WTC11 (cell line): ENCODE results near the gene CPNE8. TPM values are rescaled to one million over a fixed set of nuclear protein-coding genes. Genes with fewer than 3 reads are reported as not detected.

Experiments
- ATAC-seq: fragments of 200-7000 bp; cut with Tn5 transposase; 2 replicates; pipeline ENCODE4 v1.10.0; 2021; ENCODE audit warnings: mild to moderate bottlenecking, moderate library complexity
- CTCF ChIA-PET: fragments of 300-600 bp; sonication (Branson Sonifier 250); formaldehyde crosslinking; loops from one replicate; lab custom pipeline; 2021; ENCODE audit warnings: antibody characterized with exemption; lab: Charles Lee
- POLR2A ChIA-PET: fragments of 350-600 bp; sonication (Branson Sonifier 250); formaldehyde crosslinking; loops from one replicate; lab custom pipeline; 2021; ENCODE audit warnings: antibody characterized with exemption; lab: Charles Lee
- DNase-seq: peaks from one replicate; pipeline ENCODE4 v3.0.0; 2021; ENCODE audit warnings: low spot score
- H3K27ac Mint-ChIP-seq: 2 replicates; pipeline ENCODE4 v1.8.0; 2021; ENCODE audit warnings: mixed read lengths
- H3K27me3 Mint-ChIP-seq: 2 replicates; pipeline ENCODE4 v1.8.0; 2021; ENCODE audit warnings: low read depth, mild to moderate bottlenecking, moderate library complexity, mixed read lengths
- H3K36me3 Mint-ChIP-seq: 2 replicates; pipeline ENCODE4 v1.8.0; 2021; ENCODE audit warnings: mixed read lengths
- H3K4me1 Mint-ChIP-seq: 2 replicates; pipeline ENCODE4 v1.8.0; 2022; ENCODE audit warnings: mixed read lengths
- H3K4me3 Mint-ChIP-seq: 2 replicates; pipeline ENCODE4 v1.8.0; 2021; ENCODE audit warnings: mild to moderate bottlenecking, moderate library complexity, mixed read lengths
- H3K9me3 Mint-ChIP-seq: 2 replicates; pipeline ENCODE4 v1.8.0; 2021; ENCODE audit warnings: mixed read lengths
- AFF4 ChIP-seq: sonication (generic); formaldehyde crosslinking; IDR thresholded peaks from 2 replicates; pipeline ENCODE4 v1.8.1; 2023; ENCODE audit warnings: mild to moderate bottlenecking, missing genetic modification reagents, borderline replicate concordance
- CTCF ChIP-seq: fragments of 200-600 bp; IDR thresholded peaks from 2 replicates; pipeline ENCODE4 v1.8.0; 2022; ENCODE audit warnings: antibody characterized with exemption
- E2F5 ChIP-seq: sonication (generic); formaldehyde crosslinking; IDR thresholded peaks from 2 replicates; pipeline ENCODE4 v1.8.1; 2022; ENCODE audit warnings: mild to moderate bottlenecking, moderate library complexity, missing genetic modification reagents
- EMX1 ChIP-seq: fragments of 250-450 bp; sonication (Bioruptor Pico); IDR thresholded peaks from 2 replicates; pipeline ENCODE4 v1.8.0; 2021; ENCODE audit warnings: mild to moderate bottlenecking
- ESRRA ChIP-seq: sonication (generic); formaldehyde crosslinking; IDR thresholded peaks from 2 replicates; pipeline ENCODE4 v1.8.1; 2022; ENCODE audit warnings: mild to moderate bottlenecking, missing genetic modification reagents, borderline replicate concordance
- FOXP4 ChIP-seq: sonication (generic); formaldehyde crosslinking; IDR thresholded peaks from 2 replicates; pipeline ENCODE4 v1.8.0; 2022; ENCODE audit warnings: mild to moderate bottlenecking, missing genetic modification reagents
- IRF1 ChIP-seq: sonication (generic); formaldehyde crosslinking; IDR thresholded peaks from 2 replicates; pipeline ENCODE4 v1.8.0; 2023; ENCODE audit warnings: missing genetic modification reagents
- MAX ChIP-seq: sonication (generic); formaldehyde crosslinking; IDR thresholded peaks from 2 replicates; pipeline ENCODE4 v1.8.0; 2022; ENCODE audit warnings: mild to moderate bottlenecking, missing genetic modification reagents
- MLX ChIP-seq: sonication (generic); formaldehyde crosslinking; IDR thresholded peaks from 2 replicates; pipeline ENCODE4 v1.8.1; 2023; ENCODE audit warnings: mild to moderate bottlenecking, missing genetic modification reagents, moderate library complexity
- NFATC4 ChIP-seq: fragments of 250-450 bp; sonication (Bioruptor Pico); IDR thresholded peaks from 2 replicates; pipeline ENCODE4 v1.9.0; 2021; ENCODE audit warnings: mild to moderate bottlenecking
- NFE2L1 ChIP-seq: sonication (generic); formaldehyde crosslinking; IDR thresholded peaks from 2 replicates; pipeline ENCODE4 v1.8.1; 2023; ENCODE audit warnings: missing genetic modification reagents
- OVOL2 ChIP-seq: fragments of 250-450 bp; sonication (Bioruptor Pico); IDR thresholded peaks from 2 replicates; pipeline ENCODE4 v1.9.0; 2021; ENCODE audit warnings: mild to moderate bottlenecking, borderline replicate concordance
- SMAD3 ChIP-seq: sonication (generic); formaldehyde crosslinking; IDR thresholded peaks from 2 replicates; pipeline ENCODE4 v1.8.0; 2022; ENCODE audit warnings: missing genetic modification reagents, mild to moderate bottlenecking, borderline replicate concordance
- SOX15 ChIP-seq: fragments of 250-450 bp; sonication (Bioruptor Pico); IDR thresholded peaks from 2 replicates; pipeline ENCODE4 v1.9.0; 2021; ENCODE audit warnings: mild to moderate bottlenecking
- SP1 ChIP-seq: sonication (generic); formaldehyde crosslinking; conservative IDR thresholded peaks from 2 replicates; pipeline ENCODE4 v1.8.1; 2022; ENCODE audit warnings: missing genetic modification reagents
- ZBTB21 ChIP-seq: sonication (generic); formaldehyde crosslinking; IDR thresholded peaks from 2 replicates; pipeline ENCODE4 v1.8.1; 2023; ENCODE audit warnings: mild to moderate bottlenecking, missing genetic modification reagents, borderline replicate concordance
- ZNF121 ChIP-seq: sonication (generic); formaldehyde crosslinking; IDR thresholded peaks from 2 replicates; pipeline ENCODE4 v1.8.0; 2023; ENCODE audit warnings: missing genetic modification reagents
- ZNF396 ChIP-seq: fragments of 250-450 bp; sonication (Bioruptor Pico); IDR thresholded peaks from 2 replicates; pipeline ENCODE4 v1.8.0; 2021; ENCODE audit warnings: mild to moderate bottlenecking, moderate library complexity, borderline replicate concordance
- ZNF425 ChIP-seq: fragments of 250-450 bp; sonication (Bioruptor Pico); conservative IDR thresholded peaks from 2 replicates; pipeline ENCODE4 v1.9.0; 2021; ENCODE audit warnings: mild to moderate bottlenecking
- total RNA-seq: library from RNA; stranded (reverse); gene quantifications from 3 replicates; pipeline ENCODE4 v1.2.3, GENCODE V29; 2021

CPNE8 gene
- total RNA-seq, 1 experiment from 2014 or later: 8.3 TPM

GRCh38 chr12:38890102-38890855 lies 15.1 kb downstream of the CPNE8 start:
- ATAC-seq: no peak
- H3K4me3 Mint-ChIP-seq: no peak overlapping the region
- CTCF ChIA-PET: interaction anchor here (1.2 kb wide), 1 partner anchor 226 kb away, joined by 3 read pairs; no protein-coding TSS in a partner anchor
- H3K36me3 Mint-ChIP-seq: peaks cover 9% of the 10 kb centered on the region
- POLR2A ChIA-PET: no interaction called here
- DNase-seq: no peak
- peaks cover 25% of the 10 kb centered on the region for H3K9me3 Mint-ChIP-seq
- 0 out of 2 replicates have a peak, but pooled peaks cover 3% of the 10 kb centered on the region for H3K4me1 Mint-ChIP-seq
- no peak overlapping the region for H3K27ac Mint-ChIP-seq
- no peaks in the 10 kb centered on the region for H3K27me3 Mint-ChIP-seq
- TF ChIP-seq SOX15 (CRISPR knock-in tag) (no peak), ZNF121 (CRISPR knock-in tag) (no peak), ZNF396 (no peak), EMX1 (CRISPR knock-in tag) (no peak), IRF1 (CRISPR knock-in tag) (no peak)
- TF ChIP-seq, all 79 proteins: peak for 0

- ATAC-seq: no peak
- Mint-ChIP-seq H3K27ac (no peak overlapping the region), H3K9me3 (peaks cover 25% of the 10 kb centered on the region), H3K27me3 (no peaks in the 10 kb centered on the region), H3K36me3 (peaks cover 9% of the 10 kb centered on the region), H3K4me1 (0 out of 2 replicates have a peak, but pooled peaks cover 3% of the 10 kb centered on the region), H3K4me3 (no peak overlapping the region)
- DNase-seq: no peak
- CTCF ChIA-PET: interaction anchor here (1.2 kb wide), 1 partner anchor 225 kb away, joined by 3 read pairs; no protein-coding TSS in a partner anchor
- POLR2A ChIA-PET: no interaction called here
- no peak for TF ChIP-seq MLX
- TF ChIP-seq ESRRA: no peak
- no peak for TF ChIP-seq SMAD3
- TF ChIP-seq NFATC4 (CRISPR knock-in tag): no peak
- TF ChIP-seq IRF1 (CRISPR knock-in tag): no peak
- TF ChIP-seq MAX (CRISPR knock-in tag): no peak
- no peak for TF ChIP-seq CTCF
- no peak for TF ChIP-seq OVOL2 (CRISPR knock-in tag)
- TF ChIP-seq E2F5 (CRISPR knock-in tag): no peak
- TF ChIP-seq ZBTB21 (CRISPR knock-in tag): no peak
- TF ChIP-seq FOXP4 (CRISPR knock-in tag): no peak
- TF ChIP-seq NFE2L1 (CRISPR knock-in tag): no peak
- no peak for TF ChIP-seq EMX1 (CRISPR knock-in tag)
- TF ChIP-seq AFF4 (CRISPR knock-in tag): no peak
- TF ChIP-seq SP1 (CRISPR knock-in tag): no peak
- no peak for TF ChIP-seq ZNF425
- no peak for TF ChIP-seq ZNF396
Observed at GRCh38 chr12:38889297-38889815, 16.0 kb downstream of the CPNE8 start.
